ENCODE measurements around the gene WNT7B. TPM values are rescaled to one million over a fixed set of nuclear protein-coding genes. Genes with fewer than 3 reads are reported as not detected.

The WNT7B gene
- 0.15 to 1.1 TPM (median 0.18 TPM) in 3 replicates for total RNA-seq
- long read RNA-seq = 0 reads

DNA sequence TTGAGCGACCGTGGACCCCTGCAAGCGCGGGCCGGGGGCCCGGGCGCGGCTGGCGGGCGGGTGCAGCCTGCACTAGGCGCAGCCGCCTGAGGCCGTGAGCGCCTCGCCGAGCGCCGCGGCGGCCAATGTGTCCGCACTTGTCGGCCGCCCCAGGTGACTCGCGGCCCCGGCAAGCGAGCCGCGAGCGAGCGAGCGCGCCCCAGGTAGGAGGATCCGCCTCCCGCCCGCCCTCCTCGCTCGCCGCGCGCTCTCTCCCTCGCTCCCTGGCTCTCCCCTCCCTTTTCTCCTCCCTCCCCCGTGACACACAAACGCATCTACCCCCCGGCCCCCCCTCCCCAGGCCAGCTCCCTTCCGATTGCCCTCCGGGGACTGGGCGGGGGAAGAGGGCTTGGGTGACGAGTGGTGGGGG lies at the start of gene WNT7B:
Gene WNT7B, minus strand, starts transcription at position 160 of the 409 bp plus-strand sequence. CDS start 408 bp downstream, outside the sequence.
- TF ChIP-seq, protein P1, sequence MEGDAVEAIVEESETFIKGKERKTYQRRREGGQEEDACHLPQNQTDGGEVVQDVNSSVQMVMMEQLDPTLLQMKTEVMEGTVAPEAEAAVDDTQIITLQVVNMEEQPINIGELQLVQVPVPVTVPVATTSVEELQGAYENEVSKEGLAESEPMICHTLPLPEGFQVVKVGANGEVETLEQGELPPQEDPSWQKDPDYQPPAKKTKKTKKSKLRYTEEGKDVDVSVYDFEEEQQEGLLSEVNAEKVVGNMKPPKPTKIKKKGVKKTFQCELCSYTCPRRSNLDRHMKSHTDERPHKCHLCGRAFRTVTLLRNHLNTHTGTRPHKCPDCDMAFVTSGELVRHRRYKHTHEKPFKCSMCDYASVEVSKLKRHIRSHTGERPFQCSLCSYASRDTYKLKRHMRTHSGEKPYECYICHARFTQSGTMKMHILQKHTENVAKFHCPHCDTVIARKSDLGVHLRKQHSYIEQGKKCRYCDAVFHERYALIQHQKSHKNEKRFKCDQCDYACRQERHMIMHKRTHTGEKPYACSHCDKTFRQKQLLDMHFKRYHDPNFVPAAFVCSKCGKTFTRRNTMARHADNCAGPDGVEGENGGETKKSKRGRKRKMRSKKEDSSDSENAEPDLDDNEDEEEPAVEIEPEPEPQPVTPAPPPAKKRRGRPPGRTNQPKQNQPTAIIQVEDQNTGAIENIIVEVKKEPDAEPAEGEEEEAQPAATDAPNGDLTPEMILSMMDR (IDR thresholded peaks at IDR 0.05) = no peak
- DNase-seq (ENCODE audit: low spot score) = no peak

DNA sequence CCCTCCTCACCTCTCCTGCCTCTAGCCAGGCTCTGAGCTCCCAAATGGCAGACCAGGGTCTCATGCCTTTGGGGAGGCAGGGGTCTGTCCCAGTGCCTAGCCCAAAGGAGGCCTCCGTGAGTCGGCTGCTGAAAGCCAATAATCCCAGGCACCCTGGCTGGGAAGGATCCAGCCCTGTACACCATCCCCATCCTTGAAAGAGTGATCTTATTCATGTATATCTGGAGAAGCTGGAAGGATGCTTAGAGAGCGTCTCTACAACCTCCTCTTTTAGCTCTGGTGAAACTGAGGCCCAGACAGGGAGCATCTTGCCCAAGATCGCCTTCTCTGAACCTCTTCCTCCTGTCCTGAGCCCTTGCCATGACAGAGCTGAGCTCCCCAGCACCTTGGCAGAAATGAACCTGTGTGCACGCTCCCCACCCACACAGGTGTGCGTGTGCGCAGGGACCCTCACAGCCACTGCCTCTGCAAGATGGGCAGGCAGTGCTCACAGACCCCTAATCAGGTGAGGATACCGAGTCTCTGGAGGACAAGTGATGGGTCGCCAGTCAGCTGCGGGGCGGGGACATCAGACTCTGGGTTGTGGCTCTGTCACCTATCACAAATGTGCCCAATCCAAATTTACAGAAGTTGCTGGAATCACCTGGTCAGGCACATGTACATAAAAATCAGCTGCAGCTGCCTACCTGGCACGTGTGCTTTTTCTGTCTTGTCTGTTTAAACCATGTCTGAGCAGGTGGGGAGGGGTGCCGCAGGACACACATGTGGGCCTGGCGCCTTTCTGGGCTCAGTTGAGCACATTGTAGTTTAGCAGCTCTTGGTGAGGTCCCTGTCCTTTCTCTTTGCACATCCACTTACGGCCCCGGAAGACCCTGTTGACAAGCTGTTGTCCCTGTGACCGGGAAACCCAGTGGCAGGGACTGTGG lies 49.3 kb upstream of the WNT7B start:
- Mint-ChIP-seq H3K36me3 (ENCODE audit: low read depth) (no peaks in the 10 kb centered on the region), H3K4me3 (ENCODE audit: unreplicated experiment) (peak overlapping the region; percentile 67), H3K27me3 (ENCODE audit: low read depth) (no peaks in the 10 kb centered on the region), H3K4me1 (ENCODE audit: low read depth) (peaks cover 46% of the 10 kb centered on the region), H3K27ac (ENCODE audit: unreplicated experiment) (peak overlapping the region; percentile 79), H3K9me3 (ENCODE audit: low read depth) (no peaks in the 10 kb centered on the region)
- peak; percentile 55 for DNase-seq (ENCODE audit: low spot score)
- TF ChIP-seq, protein P1 (IDR thresholded peaks at IDR 0.05) = no peak

More for the DNA sequence above, at the start of gene WNT7B:
- Mint-ChIP-seq H3K9me3 (ENCODE audit: low read depth) (no peaks in the 10 kb centered on the region), H3K4me3 (ENCODE audit: unreplicated experiment) (peak within 1 kb of the TSS; percentile 47), H3K4me1 (ENCODE audit: low read depth) (peaks cover 8% of the 10 kb centered on the region), H3K27ac (ENCODE audit: unreplicated experiment) (no peak within 1 kb of the TSS), H3K36me3 (ENCODE audit: low read depth) (no peaks in the 10 kb centered on the region), H3K27me3 (ENCODE audit: low read depth) (peaks cover 28% of the 10 kb centered on the region)

DNA sequence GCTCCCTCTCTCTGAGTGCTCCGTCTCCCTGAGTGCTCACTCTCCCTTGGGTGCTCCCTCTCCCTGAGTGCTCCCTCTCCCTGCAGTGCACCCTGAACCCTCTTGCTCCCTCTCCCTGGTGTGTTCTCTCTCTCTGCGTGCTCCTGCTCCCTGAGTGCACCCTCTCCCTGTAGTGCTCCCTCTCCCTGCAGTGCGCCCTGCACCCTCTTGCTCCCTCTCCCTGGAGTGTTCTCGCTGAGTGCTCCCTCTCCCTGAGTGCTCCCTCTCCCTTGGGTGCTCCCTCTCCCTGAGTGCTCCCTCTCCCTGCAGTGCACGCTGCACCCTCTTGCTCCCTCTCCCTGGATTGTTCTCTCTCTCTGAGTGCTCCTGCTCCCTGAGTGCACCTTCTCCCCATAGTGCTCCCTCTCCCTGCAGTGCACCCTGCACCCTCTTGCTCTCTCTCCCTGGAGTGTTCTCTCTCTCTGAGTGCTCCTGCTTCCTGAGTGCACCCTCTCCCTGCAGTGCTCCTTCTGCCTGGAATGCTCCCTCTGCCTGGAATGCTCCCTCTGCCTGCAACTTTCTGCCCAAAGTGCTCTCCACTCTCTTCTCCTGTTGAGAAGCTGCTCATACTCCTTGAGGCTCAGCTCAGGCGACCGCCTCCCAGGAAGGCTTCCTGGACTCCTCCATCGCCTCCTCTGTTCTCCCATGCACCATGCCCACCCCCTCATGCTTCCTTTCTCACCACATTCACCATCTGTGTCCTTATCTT lies 48.4 kb upstream of the WNT7B start:
- no peaks in the 10 kb centered on the region for H3K27me3 Mint-ChIP-seq (ENCODE audit: low read depth)
- H3K36me3 Mint-ChIP-seq (ENCODE audit: low read depth) = no peaks in the 10 kb centered on the region
- H3K27ac Mint-ChIP-seq (ENCODE audit: unreplicated experiment) = no peak overlapping the region
- TF ChIP-seq, protein P1 (IDR thresholded peaks at IDR 0.05) = no peak
- peaks cover 47% of the 10 kb centered on the region for H3K4me1 Mint-ChIP-seq (ENCODE audit: low read depth)
- DNase-seq (ENCODE audit: low spot score) = peak; percentile 37
- H3K9me3 Mint-ChIP-seq (ENCODE audit: low read depth) = no peaks in the 10 kb centered on the region
- no peak overlapping the region for H3K4me3 Mint-ChIP-seq (ENCODE audit: unreplicated experiment)

DNA sequence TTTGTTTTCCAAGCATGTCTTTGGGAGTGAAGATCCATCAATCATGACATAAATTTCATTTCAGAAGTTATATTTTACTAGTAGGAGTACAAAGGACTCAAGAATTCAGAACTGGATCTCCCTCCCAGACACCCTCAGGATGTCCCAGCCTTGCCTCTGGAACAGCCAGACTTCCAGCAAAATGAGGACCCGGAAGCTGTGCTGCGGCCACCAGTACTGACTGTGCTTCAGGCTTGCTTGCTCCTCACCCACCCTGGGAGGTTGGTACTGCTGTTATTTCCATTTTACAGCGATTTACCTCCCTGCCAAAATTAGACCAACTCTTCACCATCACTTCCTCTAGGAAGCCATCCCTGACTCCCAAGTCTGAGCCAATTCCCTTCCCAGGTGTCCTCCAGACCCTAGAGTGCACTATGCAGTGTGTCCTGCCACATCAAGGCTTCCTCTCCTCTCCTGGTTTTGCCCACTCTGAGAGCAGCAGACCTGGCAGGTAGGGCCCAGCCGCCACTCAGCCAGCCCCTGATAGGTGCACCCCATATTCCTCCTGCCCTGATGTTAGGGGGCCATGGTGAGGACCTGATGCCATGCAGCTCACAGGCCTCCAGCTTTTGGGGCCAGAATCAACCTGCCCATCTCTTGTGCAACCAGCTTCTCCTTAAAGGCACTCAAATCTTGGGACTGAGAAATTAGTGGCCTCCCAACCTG lies 47.3 kb upstream of the WNT7B start:
- peaks cover 47% of the 10 kb centered on the region for H3K4me1 Mint-ChIP-seq (ENCODE audit: low read depth)
- no peaks in the 10 kb centered on the region for H3K27me3 Mint-ChIP-seq (ENCODE audit: low read depth)
- no peaks in the 10 kb centered on the region for H3K9me3 Mint-ChIP-seq (ENCODE audit: low read depth)
- H3K36me3 Mint-ChIP-seq (ENCODE audit: low read depth) = no peaks in the 10 kb centered on the region
- H3K4me3 Mint-ChIP-seq (ENCODE audit: unreplicated experiment) = no peak overlapping the region
- DNase-seq (ENCODE audit: low spot score) = peak; percentile 54
- TF ChIP-seq, protein P1 (IDR thresholded peaks at IDR 0.05) = no peak
- H3K27ac Mint-ChIP-seq (ENCODE audit: unreplicated experiment) = peak overlapping the region; percentile 57
